ENCODE results near the gene ANKRD33B. TPM values are rescaled to one million over a fixed set of nuclear protein-coding genes. Genes with fewer than 3 reads are reported as not detected.
A peak's percentile ranks its signal among the peaks of the same experiment; 100 is the strongest.

The ANKRD33B gene
- polyA plus RNA-seq, 3 donors = 0.05 TPM; not detected in 2

GRCh38 chr5:10581867-10582511, 18.1 kb downstream of the ANKRD33B start:
- peaks cover 32 to 40% of the 10 kb centered on the region in 2 donors for H3K4me1 ChIP-seq (ENCODE audit: control insufficient read depth in 1 of 2, insufficient read depth in 2 of 2, low read length in 2 of 2)

GRCh38 chr5:10582512-10582897, 18.6 kb downstream of the ANKRD33B start:
- intact Hi-C loops (cut with micrococcal nuclease) = no loop called here
- H3K9me3 ChIP-seq (replicated peaks in 1 of 2; ENCODE audit: control insufficient read depth in 1 of 2, insufficient read depth in 1 of 2, low read length in 2 of 2) = no peaks in the 10 kb centered on the region
- Mint-ChIP-seq H3K4me3 (no peak overlapping the region), H3K4me1 (peaks cover 59% of the 10 kb centered on the region), H3K36me3 (peaks cover 4 to 9% of the 10 kb centered on the region in 2 donors), H3K27ac (peak overlapping the region in 1 of 7 donors; percentile 51), H3K27me3 (ENCODE audit: low read depth in 3 of 3) (peaks cover 0 to 9% (median 1%) of the 10 kb centered on the region in 3 donors), H3K9me3 (no peaks in the 10 kb centered on the region)
- no peak overlapping the region for H2AFZ ChIP-seq (ENCODE audit: insufficient read depth, low read depth, low read length, poor library complexity, severe bottlenecking)
- peaks cover 28 to 35% of the 10 kb centered on the region in 2 donors for H3K4me1 ChIP-seq (ENCODE audit: control insufficient read depth in 1 of 2, insufficient read depth in 2 of 2, low read length in 2 of 2)
- H3K4me3 ChIP-seq (replicated peaks in 1 of 3; ENCODE audit: low read depth in 2 of 3, low read length in 3 of 3) = no peak overlapping the region
- TF ChIP-seq, protein P1, sequence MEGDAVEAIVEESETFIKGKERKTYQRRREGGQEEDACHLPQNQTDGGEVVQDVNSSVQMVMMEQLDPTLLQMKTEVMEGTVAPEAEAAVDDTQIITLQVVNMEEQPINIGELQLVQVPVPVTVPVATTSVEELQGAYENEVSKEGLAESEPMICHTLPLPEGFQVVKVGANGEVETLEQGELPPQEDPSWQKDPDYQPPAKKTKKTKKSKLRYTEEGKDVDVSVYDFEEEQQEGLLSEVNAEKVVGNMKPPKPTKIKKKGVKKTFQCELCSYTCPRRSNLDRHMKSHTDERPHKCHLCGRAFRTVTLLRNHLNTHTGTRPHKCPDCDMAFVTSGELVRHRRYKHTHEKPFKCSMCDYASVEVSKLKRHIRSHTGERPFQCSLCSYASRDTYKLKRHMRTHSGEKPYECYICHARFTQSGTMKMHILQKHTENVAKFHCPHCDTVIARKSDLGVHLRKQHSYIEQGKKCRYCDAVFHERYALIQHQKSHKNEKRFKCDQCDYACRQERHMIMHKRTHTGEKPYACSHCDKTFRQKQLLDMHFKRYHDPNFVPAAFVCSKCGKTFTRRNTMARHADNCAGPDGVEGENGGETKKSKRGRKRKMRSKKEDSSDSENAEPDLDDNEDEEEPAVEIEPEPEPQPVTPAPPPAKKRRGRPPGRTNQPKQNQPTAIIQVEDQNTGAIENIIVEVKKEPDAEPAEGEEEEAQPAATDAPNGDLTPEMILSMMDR (IDR thresholded peaks at IDR 0.05) = no peak
- H3K9ac ChIP-seq (ENCODE audit: insufficient read depth, low read length, poor library complexity, severe bottlenecking) = no peak overlapping the region
- no peaks in the 10 kb centered on the region for H3K36me3 ChIP-seq (replicated peaks in 1 of 2; ENCODE audit: control insufficient read depth in 1 of 2, insufficient read depth in 2 of 2, low read length in 2 of 2)
- DNase-seq = no peak
- H4K20me1 ChIP-seq (ENCODE audit: insufficient read depth, low read length) = no peaks in the 10 kb centered on the region
- H3K79me2 ChIP-seq (ENCODE audit: insufficient read depth, low read length) = peaks cover 14% of the 10 kb centered on the region
- WGBS (ENCODE audit: insufficient coverage) = 100% methylated on average over 7 of the region's 8 CpGs
- no peak overlapping the region for H3K27ac ChIP-seq (ENCODE audit: low read depth in 1 of 2, low read length in 2 of 2)
- no peak overlapping the region for H3K4me2 ChIP-seq (replicated peaks; ENCODE audit: extremely low read depth, low read length, poor library complexity, severe bottlenecking)
- no peaks in the 10 kb centered on the region for H3K27me3 ChIP-seq (ENCODE audit: control insufficient read depth in 2 of 2, insufficient read depth in 2 of 2, low read length in 2 of 2)

More at GRCh38 chr5:10581867-10582511, 18.1 kb downstream of the ANKRD33B start:
- peaks cover 14% of the 10 kb centered on the region for H3K79me2 ChIP-seq (ENCODE audit: insufficient read depth, low read length)
- Mint-ChIP-seq H3K36me3 (peaks cover 4 to 9% of the 10 kb centered on the region in 2 donors), H3K9me3 (peaks cover 0 to 3% (median under 1%) of the 10 kb centered on the region in 7 donors), H3K27me3 (ENCODE audit: low read depth in 3 of 3) (peaks cover 0 to 9% (median 1%) of the 10 kb centered on the region in 3 donors), H3K27ac (peak overlapping the region in 1 of 7 donors; percentile 7), H3K4me1 (peaks cover 64% of the 10 kb centered on the region), H3K4me3 (no peak overlapping the region)
- no peak overlapping the region for H3K9ac ChIP-seq (ENCODE audit: insufficient read depth, low read length, poor library complexity, severe bottlenecking)
- TF ChIP-seq, protein P1 (IDR thresholded peaks at IDR 0.05) = no peak
- no peak overlapping the region for H3K4me3 ChIP-seq (replicated peaks in 1 of 3; ENCODE audit: low read depth in 2 of 3, low read length in 3 of 3)
- no peaks in the 10 kb centered on the region for H3K36me3 ChIP-seq (replicated peaks in 1 of 2; ENCODE audit: control insufficient read depth in 1 of 2, insufficient read depth in 2 of 2, low read length in 2 of 2)
- no peak overlapping the region for H2AFZ ChIP-seq (ENCODE audit: insufficient read depth, low read depth, low read length, poor library complexity, severe bottlenecking)
- no peak overlapping the region for H3K27ac ChIP-seq (ENCODE audit: low read depth in 1 of 2, low read length in 2 of 2)
- no peaks in the 10 kb centered on the region for H3K27me3 ChIP-seq (ENCODE audit: control insufficient read depth in 2 of 2, insufficient read depth in 2 of 2, low read length in 2 of 2)
- H3K9me3 ChIP-seq (replicated peaks in 1 of 2; ENCODE audit: control insufficient read depth in 1 of 2, insufficient read depth in 1 of 2, low read length in 2 of 2) = no peaks in the 10 kb centered on the region
- no peak for DNase-seq
- WGBS (ENCODE audit: insufficient coverage) = 52% methylated on average over 5 of the region's 7 CpGs
- no peaks in the 10 kb centered on the region for H4K20me1 ChIP-seq (ENCODE audit: insufficient read depth, low read length)
- no peak overlapping the region for H3K4me2 ChIP-seq (replicated peaks; ENCODE audit: extremely low read depth, low read length, poor library complexity, severe bottlenecking)
- intact Hi-C loops (cut with micrococcal nuclease) = no loop called here

Measured in CD14-positive monocyte (primary cell).